ENCODE data around the gene HBZ.
A peak's percentile ranks its signal among the peaks of the same experiment; 100 is the strongest.
"Not testable (repeated sequence)": the region's sequence is repeated elsewhere in the genome, so short reads cannot be mapped to it uniquely, and the experiment has no call there.

HBZ gene

GRCh38 chr16:180101-180675 lies 27.7 kb downstream of the HBZ start, which contains the start of gene HBQ1:
Gene HBQ1 (plus strand): TSS chr16:180459. CDS start chr16:180487, 28 bp downstream.
- DNase-seq, result peak; percentile 82

GRCh38 chr16:180681-181564 lies 28.5 kb downstream of the HBZ start:
- peak; percentile 83 for DNase-seq

GRCh38 chr16:181565-182021 lies 29.1 kb downstream of the HBZ start:
- peak; percentile 95 for DNase-seq

GRCh38 chr16:183005-183404 lies 30.6 kb downstream of the HBZ start:
- no peak for DNase-seq

- DNase-seq, result no peak
Measured at GRCh38 chr16:185213-185612, 32.8 kb downstream of the HBZ start.

- DNase-seq, result no peak
Measured at GRCh38 chr16:185691-186090, 33.2 kb downstream of the HBZ start.

GRCh38 chr16:187330-187729 lies 34.9 kb downstream of the HBZ start:
- no peak for DNase-seq

GRCh38 chr16:188674-189073 lies 36.2 kb downstream of the HBZ start:
- DNase-seq, result no peak

- no peak for DNase-seq
Measured at GRCh38 chr16:189604-190186, 37.3 kb downstream of the HBZ start.

GRCh38 chr16:191831-192230 lies 39.4 kb downstream of the HBZ start:
- no peak for DNase-seq

- no peak for DNase-seq
Measured at GRCh38 chr16:192686-193085, 40.2 kb downstream of the HBZ start.

- no peak for DNase-seq
Measured at GRCh38 chr16:193441-193840, 41.0 kb downstream of the HBZ start.

GRCh38 chr16:194516-194915 lies 42.1 kb downstream of the HBZ start:
- no peak for DNase-seq

- DNase-seq, result no peak
Measured at GRCh38 chr16:200388-200787, 47.9 kb downstream of the HBZ start.

GRCh38 chr16:203246-203645 lies 50.8 kb downstream of the HBZ start:
- DNase-seq, result no peak

GRCh38 chr16:204046-204445 lies 51.6 kb downstream of the HBZ start:
- DNase-seq, result not testable (repeated sequence)

All from activated CD8-positive, alpha-beta memory T cell treated with anti-CD3 and anti-CD28 coated beads for 24 hours (primary cell).